Astrocyte of the hippocampus (primary cell): ENCODE results near the gene SPOCK1.
A peak's percentile ranks its signal among the peaks of the same experiment; 100 is the strongest.
"Not testable (repeated sequence)": the region's sequence is repeated elsewhere in the genome, so short reads cannot be mapped to it uniquely, and the experiment has no call there.

Source experiments
- DNase-seq: peaks from one replicate; pipeline ENCODE4 v3.0.0; 2011; ENCODE audit warnings: low read depth, low spot score

The SPOCK1 gene

DNA sequence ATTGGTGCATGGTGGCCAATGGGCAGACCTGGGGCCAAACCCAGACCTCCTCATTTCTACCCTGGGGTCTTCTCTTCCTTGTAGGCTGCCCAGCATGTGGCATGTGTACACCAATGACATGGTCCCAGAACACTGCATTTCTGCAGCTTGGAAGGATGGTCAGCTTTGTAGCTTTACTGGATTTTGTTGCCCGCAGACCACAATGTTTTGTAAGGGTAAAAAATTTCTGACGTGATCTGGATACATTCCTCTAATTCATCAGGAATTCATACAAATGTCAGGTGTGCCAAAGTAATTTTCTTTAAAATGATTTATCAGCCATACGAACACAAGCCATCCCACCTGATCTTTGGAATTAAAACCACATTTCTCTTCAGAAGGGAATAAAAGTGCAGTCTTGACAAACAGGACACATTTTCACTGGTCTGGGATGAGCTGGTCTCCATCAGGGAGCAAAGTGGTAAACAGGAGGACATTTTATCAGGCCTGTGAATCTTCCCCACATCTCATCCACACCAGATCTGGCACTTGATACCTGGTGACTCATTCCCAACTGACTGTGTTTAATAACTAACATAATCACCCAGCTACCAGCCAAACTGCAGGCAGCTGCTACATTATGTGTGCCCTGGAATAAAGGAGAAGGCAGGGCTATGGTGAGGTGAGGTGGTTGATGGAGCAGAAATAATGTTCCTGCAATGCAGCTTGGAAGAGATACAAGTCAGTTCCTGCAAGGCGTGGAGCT lies 103.9 kb downstream of the SPOCK1 start:
- DNase-seq = peak; percentile 63

DNA sequence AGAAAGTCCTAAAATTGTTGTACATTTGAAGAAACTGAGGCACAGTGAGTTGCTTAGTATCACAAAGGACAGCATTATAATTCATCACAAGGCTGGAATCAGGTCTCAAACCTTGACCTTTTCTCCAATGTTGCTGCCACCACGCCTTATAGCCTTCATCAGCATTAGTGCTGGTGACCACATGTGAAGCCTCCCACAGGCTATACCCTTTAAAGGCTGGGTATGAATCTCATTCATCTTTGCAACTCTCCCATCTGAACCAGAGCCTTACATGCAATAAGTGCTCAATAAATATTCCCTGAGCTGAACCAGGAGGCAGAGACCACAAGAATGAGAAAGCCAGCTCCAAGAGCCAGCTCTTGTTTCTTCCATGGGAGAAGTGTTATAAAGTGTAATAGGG lies 104.7 kb downstream of the SPOCK1 start:
- DNase-seq = no peak

DNA sequence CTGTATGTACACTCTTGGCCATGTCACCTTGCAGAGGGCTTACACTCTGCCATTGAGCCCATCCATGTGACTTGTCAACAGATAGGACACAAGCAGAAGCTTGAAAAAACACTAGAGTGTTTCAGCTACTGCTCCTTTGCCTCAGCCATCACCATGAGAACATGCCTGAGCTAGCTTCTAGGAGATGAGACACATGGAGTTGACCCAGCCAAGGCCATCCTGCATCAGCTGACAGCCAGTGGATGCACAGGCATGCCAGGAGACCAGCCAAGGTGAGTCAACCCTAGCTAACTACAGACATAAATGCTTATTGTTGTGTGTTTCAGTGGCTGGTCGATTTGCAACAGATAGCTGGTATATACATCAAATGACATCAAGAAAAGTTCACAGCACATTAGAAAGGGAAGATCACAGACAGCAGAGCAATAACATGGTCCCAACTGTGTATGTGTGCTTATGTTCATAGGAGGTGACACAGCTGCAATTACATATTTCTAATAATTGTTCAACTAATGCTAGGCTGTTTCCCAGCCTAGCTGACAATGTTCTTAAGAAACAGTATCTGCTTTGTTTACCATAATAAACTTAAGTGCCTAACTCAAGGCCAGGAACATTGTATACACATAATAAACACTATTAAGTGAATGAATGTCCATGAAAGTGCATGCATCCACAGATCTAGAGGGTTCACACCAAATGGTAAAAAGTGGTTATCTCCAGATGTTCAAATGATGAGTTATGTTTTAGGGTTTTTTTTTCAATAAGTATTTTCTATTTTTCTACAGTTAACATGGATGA lies 105.7 kb downstream of the SPOCK1 start:
- no peak for DNase-seq

DNA sequence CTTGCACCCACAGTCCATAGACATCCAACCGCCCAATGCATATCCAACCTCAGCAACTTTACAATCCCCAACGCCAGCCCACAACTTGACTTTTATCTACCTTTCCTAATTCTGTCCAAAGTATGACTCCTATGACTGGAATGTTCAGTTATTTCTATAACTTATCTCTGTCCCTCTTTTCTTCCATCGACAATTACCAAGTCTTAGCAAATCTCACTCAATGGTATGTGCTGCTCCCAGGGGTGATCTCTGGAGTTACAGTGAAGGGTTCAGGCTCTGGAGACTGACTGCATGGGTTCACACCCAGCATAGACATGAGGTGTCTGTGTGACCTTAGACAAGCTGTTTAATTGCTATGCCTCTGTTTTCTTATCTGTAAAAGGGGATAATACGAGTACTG lies 106.9 kb downstream of the SPOCK1 start:
- DNase-seq = no peak

DNA sequence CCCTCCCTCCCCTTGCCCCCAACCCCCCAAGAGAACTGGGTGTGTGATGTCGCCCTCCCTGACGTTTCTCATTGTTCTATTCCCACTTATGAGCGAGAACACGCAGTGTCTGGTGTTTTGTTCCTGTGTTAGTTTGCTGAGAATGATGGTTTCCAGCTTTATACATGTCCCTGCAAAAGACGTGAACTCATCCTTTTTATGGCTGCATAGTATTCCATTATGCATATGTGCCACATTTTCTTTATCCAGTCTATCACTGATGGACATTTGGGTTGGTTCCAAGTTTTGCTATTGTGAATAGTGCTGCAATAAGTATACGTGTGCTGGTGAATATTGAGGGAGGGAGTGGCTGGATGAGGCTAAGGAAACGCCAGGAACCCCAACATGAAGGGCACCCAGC lies 108.1 kb downstream of the SPOCK1 start:
- not testable (repeated sequence) for DNase-seq

DNA sequence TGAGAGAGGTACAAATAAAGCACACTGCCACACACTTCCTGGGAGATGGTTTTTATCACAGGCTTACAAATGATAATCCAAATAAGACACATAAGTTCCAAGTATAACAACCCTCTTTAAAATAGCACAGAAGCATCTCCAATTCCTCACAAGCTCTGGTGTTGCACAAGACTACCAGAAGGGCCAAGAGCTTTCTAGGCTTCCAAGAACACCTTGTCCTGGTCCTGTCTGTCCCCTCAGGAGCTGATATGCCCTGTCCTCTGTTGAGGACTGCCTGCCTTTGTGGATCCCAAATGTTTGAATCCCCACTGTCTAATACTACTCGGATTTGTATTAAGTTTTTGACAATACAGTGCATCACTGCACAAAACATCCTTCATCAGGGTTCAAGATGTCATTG lies 110.1 kb downstream of the SPOCK1 start:
- DNase-seq = no peak

DNA sequence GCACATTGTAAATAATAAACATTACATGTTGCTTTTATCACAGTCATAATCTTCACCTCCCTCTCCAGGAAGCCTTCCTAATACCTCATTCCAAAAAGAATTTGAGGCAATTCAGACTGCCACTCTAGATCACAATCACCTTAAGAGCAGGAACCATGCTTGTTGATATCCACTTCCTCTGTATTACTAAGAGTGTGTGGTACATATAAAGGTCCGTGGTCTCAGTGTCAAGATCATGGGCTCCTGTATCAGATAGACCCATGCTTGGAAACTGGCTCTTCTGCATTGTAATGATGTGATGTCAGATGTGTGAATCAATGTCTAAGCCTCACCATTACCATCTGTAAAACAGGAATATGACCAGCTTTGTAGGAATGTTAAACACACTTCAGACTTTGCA lies 114.1 kb downstream of the SPOCK1 start:
- DNase-seq = no peak

DNA sequence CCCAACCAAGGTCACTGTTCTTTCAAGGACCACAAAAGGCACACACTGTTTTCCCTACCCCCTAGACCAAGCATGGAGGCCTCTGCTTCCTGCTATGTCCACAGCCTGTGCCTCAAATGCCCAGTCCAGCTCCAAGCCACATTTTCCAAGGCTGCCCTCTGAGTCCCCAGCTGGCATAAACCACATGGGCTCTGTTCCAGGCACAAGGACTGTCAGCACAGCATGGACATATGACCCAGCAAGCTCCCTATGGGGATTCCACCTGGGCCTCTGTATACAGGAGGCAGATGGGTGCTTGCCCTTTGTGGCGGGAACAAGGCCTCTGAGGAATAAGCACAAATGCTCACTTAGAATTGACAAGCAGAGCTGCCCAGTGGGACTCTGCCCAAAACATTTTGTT lies 115.2 kb downstream of the SPOCK1 start:
- DNase-seq = no peak

DNA sequence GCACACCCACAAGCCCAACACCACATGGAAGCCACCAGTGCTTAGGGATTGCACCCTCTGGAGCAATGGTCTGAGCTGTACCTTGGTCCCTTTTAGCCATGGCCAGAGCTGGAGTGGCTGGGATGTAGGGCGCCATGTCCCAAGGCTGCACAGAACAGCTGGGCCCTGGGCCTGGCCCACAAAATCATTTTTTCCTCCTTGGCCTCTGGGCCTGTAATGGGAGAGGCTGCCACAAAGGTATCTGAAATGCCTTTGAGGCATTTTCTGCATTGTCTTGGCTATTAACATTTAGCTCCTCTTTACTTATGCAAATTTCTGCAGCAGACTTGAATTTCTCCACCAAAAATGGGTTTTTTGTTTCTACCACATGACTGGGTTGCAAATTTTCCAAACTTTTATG lies 117.6 kb downstream of the SPOCK1 start:
- no peak for DNase-seq

DNA sequence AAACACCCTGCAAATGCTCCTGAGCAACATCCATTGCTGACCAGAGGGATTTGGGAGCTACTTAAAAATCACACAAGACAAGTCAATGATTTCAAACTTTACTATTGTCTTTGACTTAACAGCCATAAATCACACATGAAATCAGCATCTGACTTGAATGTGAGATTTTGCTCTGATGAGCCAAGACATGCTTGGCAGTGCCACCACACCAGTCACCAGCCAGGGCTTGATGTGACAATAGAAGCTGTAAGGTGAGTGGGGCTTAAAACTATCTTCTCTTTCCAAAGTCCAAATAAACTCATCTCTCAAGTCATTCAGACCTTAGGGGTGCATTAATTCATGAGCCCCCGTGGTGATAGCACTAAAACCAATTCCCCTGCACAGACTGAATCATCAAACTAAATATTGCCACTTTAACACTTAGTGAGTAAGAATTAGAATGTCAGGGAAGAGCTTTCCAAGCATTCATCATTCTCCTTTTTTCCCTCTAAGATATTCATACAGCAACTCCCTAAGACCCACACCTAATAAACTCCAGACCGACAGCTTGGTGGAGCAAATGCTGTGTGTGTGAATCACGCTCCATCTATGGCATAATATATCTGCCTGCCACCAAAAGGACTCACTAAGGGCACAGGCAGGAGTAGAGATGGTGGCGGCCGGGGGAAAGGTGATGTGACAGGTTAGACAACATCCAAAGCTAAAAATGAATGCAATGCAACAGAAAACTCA lies 119.4 kb downstream of the SPOCK1 start:
- no peak for DNase-seq

DNA sequence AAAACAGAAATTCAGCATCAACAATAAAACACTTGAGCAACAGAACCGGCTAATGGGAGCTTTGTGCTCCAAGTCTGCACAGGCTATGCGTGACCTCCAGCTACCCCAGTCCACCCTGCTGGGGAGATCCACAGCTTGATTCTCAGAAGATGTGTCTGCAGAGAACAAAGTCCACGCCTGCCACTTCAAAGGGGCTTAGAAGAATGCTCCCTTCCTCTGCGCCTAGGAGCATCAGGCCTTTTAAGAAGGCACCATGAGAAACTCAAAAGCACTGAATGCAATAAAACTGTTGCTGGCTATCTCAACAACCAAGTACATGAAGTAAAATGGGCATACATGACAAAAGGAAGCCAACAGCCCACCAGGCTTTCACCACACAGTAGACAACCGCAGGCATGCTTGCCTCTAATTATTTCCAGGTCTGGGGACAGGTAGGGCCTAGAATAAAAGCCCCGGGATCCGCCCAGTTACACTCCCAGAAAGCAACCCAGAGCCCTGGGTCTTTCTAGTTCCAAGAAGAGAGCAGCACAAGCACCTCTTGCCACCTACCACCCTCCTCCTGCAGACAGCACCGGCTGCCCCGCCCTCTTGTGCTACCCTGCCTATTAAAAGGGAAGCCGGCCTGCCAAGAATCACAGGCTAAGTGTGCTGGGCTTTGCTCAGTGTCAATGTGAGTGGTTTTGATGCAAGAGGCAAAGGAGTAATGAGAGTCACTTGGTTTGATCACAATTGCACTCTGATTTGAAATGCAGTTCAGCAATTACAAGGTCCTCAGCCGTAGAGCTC lies 123.2 kb downstream of the SPOCK1 start:
- DNase-seq = peak; percentile 71

DNA sequence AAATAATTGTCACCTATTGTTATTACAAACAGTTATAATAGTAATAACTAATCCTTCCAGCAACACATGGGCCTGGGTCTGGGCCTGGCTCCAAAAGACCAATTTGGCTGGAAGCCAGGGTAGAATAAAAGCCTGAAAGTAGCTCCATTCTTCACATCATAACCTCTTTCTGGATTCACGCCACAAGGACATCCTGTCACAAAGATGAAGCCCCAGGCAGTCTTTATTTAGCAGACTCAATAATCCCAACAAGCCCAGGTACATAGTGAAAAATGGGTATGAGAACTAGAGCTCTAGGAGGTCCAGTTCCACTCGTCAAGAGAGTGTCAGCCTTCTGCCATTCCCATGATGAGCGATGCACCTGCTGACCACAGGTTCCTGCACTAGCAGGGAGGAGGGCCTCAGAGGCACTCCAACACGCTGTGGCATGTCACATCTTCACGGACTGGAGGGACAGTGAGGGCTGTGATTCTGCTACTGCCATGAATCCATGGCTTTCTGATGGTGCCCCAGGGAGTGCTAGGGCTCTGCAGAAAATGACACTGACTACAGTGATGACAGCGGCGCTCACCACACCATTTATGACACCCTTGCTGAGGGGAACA lies 124.9 kb downstream of the SPOCK1 start:
- DNase-seq = no peak

DNA sequence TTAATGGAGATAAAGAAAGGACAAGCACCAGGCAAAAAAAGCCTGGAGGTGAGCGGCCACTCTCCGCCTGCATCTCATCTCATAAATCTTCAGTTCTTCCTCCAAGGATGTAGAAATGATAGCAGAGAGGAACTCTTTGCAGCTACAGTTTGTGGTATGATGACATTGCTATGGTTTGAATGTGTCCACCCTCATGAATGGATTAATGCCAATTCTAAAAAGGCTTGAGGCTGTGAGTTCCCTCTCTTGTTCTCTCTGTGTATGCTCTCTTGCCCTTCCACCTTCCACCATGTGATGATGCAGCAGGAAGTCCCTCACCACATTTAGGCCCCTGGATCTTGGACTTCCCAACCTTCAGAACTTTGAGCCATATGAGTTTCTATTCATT lies 126.4 kb downstream of the SPOCK1 start:
- DNase-seq = no peak

DNA sequence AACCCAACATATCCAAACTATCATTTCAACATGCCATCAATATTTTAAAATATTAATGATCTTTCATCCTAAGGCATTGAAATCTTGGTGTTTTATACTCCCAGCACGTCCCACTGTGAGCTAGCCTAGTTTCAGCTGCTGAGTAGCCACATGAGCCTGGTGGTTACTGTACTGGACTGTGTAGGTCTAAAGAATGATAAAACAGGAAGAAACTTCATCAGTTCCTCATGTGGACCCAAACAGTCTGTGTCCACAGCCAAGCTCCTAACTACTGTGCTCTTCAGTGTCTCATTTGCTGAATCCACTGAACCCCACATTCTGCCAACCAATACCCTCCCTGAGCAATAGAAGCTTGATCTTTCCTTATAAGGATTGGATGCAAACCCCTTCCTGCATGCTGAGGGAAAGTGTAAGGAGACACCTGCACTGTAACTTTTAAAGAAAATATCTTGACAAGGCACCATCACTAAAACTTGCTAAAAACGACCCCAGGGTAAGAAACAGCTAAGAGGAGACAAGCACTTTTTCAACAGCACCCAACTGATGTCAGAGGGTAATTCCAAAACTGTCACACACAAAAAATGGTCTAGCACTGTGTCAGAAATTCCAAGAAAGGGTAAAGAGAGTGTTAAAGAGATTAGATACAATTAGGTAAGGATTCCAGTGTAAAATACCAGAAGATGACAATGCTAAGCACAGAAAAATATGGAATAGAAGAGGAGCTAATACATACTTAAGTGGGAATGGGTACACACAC lies 126.9 kb downstream of the SPOCK1 start:
- DNase-seq = no peak

DNA sequence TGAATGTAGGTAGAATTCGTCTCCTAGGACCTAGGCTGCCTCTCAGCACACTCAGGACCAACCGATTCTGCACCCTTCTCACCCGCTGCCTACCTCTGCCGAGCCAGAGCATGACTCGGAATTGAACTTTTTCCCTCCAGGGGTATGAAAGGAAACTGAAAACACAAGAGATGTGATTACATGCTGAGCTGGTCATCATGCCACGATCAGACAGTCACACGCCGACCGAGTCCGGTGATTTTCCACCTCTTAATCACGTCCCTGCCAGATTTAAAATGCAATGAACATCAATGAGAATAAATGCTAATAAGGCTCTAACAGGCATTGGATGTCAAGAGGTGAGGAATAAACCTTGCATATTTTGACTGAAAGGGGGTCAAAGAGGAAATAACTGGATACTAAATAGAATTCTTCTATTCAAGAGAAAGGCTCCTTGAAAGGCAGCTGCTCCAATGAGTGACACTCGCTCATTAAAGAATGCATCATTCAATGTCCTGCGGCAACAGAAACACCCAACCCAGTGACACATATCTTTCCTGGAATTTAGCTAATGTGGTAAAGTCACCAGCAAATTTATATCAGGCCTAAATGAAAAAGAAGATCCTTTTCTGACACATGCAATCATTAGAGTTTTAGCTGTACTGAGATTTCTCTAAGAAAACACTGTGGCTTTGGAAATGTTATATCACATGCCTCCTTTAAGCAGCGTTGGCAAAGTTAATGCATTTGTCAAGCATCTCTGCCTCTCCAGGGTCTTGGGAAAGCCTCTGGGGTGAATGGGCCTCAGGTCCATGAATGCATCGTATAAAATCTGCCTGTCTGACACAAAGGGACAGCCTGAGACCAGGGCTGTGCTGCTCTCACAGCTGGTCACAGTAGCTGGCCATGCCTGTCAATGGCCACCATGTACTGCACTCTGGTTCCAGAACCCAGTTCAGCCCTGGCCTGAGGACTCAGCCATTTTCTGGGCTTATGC lies 128.7 kb downstream of the SPOCK1 start:
- DNase-seq = peak; percentile 76

DNA sequence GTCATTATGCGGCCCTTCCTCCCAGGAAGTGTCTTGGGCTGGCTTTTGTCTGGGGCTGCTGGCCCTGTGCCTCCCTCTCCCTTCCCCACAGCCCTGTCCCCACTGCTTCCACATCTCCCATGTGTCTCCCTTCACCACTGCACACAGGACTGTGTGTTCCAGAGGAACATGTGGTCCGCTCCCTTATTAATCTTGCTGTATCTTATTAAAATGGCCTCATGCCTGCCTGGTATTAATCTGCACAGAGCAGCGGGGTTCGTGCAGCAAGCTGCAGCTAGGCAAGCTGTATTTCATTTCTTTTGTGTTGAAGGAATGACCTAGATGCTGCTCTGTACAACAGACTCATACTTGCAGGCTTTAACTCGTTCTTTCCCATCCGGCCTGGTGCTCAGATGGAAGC lies 130.5 kb downstream of the SPOCK1 start:
- no peak for DNase-seq

DNA sequence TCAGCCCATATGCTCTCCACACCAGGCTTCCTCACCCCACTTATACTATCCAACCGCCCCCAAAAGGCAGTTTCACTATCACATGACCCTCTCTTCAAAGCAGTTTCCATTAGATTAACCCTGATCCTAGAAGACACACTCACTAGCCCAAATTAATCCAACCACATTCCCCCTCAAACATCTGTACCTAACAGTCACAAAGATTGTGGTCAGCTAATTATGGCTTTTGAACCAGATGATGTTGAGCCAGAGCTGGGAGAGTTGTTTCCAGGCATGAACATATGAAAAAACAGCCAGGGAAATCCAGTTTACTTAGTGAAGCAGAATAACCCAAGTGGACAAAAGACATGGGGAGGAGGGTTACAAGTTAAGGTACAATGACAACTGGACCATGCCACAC lies 131.2 kb downstream of the SPOCK1 start:
- peak; percentile 33 for DNase-seq

DNA sequence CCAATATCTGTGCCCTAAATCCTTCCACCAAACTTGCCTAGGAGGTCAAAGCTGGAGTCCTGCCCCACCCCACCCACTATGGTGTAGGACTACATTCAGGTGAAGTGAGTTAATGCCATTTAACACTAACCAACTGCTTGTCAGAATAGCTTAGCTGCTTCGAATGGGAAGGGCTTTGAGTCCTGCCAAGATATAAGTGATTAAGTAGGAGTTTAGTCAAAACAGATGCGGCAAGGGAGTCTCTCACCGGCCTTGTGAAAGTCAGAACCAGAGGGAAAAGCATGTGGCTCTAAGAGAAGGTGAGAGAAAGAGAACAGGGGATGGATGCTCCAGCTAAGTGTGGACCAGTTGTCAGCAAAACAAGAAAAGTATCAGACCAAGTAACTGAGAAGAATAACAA lies 132.6 kb downstream of the SPOCK1 start:
- DNase-seq = no peak

DNA sequence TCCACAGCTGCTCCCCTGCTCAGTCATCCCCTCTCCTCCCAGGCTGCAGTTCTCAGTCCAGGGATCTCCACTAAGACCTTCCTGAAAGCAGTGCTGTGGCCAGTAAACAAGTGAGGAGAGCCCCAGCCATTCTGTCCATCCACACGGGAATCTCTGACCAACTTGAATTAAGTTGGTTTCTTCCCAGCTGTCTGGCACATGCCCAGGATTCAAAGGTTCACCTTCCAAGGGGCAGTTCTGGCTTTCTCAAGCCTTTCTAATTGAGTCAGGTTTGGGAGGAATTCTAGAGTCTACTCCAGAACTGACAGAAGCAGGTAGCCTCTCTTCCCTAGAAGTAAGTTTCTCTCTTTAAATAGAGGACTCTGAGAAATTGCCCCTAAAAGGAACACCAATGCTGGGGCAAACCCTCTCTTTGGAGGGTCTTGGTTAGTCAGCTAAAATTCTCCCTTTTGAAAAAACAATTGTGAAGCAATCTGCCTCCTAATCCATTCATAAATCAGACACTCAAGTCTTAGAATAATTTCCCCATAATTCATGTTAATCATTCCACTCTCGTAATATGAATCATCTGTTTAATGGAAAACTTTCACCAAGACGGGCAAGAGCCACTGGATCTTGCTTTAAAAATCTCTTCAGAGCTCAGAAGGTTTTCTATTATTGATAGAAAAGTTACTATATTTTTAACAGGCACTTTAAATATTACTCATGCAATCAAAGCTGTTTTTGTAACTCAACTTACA lies 133.8 kb downstream of the SPOCK1 start:
- DNase-seq = peak; percentile 31
